Mucosa of descending colon (tissue), 3 donors: ENCODE results near the gene SECISBP2. TPM values are rescaled to one million over a fixed set of nuclear protein-coding genes. Genes with fewer than 3 reads are reported as not detected.

Experiments
- ATAC-seq: fragments of 200-7000 bp; cut with Tn5 transposase; one replicate; pipeline ENCODE4 v1.9.1; 2020; ENCODE audit warnings: mild to moderate bottlenecking, moderate library complexity
- DNase-seq, 3 donors: peaks; one replicate each; pipeline ENCODE4 v3.0.0-alpha.2; 2020
- H3K36me3 ChIP-seq: fragments of 200-600 bp; one replicate; pipeline ENCODE4 v1.8.0; 2021; ENCODE audit warnings: low read depth, mild to moderate bottlenecking
- H3K4me1 ChIP-seq: fragments of 200-600 bp; one replicate; pipeline ENCODE4 v1.8.0; 2021; ENCODE audit warnings: low read depth, mild to moderate bottlenecking
- H3K4me3 ChIP-seq: fragments of 200-600 bp; one replicate; pipeline ENCODE4 v1.8.0; 2021; ENCODE audit warnings: mild to moderate bottlenecking
- H3K9me3 ChIP-seq: fragments of 200-600 bp; one replicate; pipeline ENCODE4 v1.8.0; 2021; ENCODE audit warnings: mild to moderate bottlenecking
- intact Hi-C, 2 donors: fragments of 100-400 bp; cut with DNase I in 1 of 2; cut with micrococcal nuclease in 1 of 2; formaldehyde crosslinking; loops; one replicate each; pipeline versions ENCODE4 v1.11.0 to v1.11.1; 2022; cut with DNase I, micrococcal nuclease
- total RNA-seq, 3 donors: library from RNA; stranded (reverse); fragmentation: NEBNext Ultra II Directional in 2 of 3; extraction: Animal tissue kit (Norgen Biotek cat#: 25700) in 2 of 3; gene quantifications; one replicate each; pipeline versions ENCODE4 v1.2.1 to v1.2.4, GENCODE V29; 2021 to 2023
- TF ChIP-seq, protein P1 (sequence below): fragments of 200-600 bp; IDR thresholded peaks from one replicate; pipeline ENCODE4 v1.8.0; 2022; ENCODE audit warnings: antibody characterized with exemption, mild to moderate bottlenecking
- donor health status: DM: no; HTN: no; CAD: no; lungs with moderate emphysema.
- donor health status: DM: no; HTN: no; CAD: no.
- donor health status: DM: no; HTN: yes; CAD: no.

Gene SECISBP2
- total RNA-seq, 3 donors from 2014 or later, result 49.4 to 68.0 (median 50.2) TPM

DNA sequence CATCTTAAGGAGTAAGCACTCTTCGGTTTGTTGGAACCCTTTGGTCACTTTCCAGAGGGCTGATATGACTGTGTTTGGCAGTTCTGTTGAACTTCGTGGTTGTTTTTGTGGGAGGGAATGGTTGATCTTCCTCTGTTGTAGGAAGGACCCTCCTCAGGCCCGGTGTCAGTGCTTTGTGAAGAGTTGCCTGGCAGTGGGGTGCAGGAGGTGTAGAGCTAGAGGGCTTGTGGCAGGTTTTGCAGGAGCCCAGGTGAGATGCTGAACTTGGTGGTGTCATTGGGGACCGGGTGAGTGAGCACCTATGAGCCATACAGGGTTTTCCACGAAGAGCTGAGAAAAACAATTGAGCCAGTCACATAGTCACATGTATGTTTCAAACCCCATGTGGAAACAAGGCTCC lies 27.2 kb downstream of the SECISBP2 start:
- peaks cover 3% of the 10 kb centered on the region for H3K36me3 ChIP-seq
- TF ChIP-seq, protein P1, sequence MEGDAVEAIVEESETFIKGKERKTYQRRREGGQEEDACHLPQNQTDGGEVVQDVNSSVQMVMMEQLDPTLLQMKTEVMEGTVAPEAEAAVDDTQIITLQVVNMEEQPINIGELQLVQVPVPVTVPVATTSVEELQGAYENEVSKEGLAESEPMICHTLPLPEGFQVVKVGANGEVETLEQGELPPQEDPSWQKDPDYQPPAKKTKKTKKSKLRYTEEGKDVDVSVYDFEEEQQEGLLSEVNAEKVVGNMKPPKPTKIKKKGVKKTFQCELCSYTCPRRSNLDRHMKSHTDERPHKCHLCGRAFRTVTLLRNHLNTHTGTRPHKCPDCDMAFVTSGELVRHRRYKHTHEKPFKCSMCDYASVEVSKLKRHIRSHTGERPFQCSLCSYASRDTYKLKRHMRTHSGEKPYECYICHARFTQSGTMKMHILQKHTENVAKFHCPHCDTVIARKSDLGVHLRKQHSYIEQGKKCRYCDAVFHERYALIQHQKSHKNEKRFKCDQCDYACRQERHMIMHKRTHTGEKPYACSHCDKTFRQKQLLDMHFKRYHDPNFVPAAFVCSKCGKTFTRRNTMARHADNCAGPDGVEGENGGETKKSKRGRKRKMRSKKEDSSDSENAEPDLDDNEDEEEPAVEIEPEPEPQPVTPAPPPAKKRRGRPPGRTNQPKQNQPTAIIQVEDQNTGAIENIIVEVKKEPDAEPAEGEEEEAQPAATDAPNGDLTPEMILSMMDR, result no peak
- intact Hi-C loops, result no loop called here
- DNase-seq, result no peak
- no peak overlapping the region for H3K4me3 ChIP-seq
- no peaks in the 10 kb centered on the region for H3K9me3 ChIP-seq
- ATAC-seq, result no peak
- no peaks in the 10 kb centered on the region for H3K4me1 ChIP-seq

DNA sequence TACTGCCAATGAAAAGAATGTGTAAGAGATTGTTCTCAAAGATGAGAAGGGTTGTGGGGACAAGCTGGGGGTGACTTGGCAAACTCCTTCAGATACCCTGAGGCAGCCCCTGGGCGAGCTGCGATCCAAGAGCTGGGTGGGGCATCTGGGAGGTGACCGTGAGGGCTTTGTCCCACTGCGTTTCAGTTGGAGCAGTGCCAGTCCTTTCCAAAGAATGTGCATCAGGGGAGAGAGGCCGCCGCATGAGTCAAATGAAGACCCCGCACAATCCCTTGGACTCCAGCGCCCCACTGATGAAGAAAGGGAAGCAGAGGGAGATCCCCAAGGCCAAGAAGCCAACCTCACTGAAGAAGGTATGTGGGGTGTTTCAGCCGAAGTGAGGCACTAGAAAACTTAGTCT lies 28.4 kb downstream of the SECISBP2 start:
- ATAC-seq (no peak), DNase-seq (no peak)
- TF ChIP-seq, protein P1, result no peak
- H3K4me3 ChIP-seq, result no peak overlapping the region
- H3K4me1 ChIP-seq, result no peaks in the 10 kb centered on the region
- intact Hi-C loops, result no loop called here
- H3K9me3 ChIP-seq, result no peaks in the 10 kb centered on the region
- H3K36me3 ChIP-seq, result peaks cover 6% of the 10 kb centered on the region

DNA sequence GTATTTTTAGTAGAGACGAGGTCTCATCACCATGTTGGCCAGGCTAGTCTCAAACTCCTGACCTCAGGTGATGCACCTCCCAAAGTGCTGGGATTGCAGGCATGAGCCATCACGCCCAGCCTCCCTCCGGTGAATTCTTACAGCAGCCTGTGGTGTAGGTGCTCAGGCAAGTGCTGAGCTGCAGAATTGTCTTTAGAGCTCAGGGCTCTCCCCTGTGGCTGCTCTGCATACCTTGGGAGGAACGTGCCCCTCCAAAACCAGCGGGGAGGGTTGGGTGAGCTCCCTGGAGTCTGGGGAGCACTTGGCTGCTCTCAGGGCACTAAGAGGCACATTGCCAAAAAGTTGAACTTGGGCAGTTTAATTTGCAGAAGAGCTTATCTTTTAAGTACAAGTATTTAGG lies 29.4 kb downstream of the SECISBP2 start:
- Histone ChIP-seq H3K4me1 (no peaks in the 10 kb centered on the region), H3K36me3 (peaks cover 6% of the 10 kb centered on the region), H3K9me3 (no peaks in the 10 kb centered on the region), H3K4me3 (no peak overlapping the region)
- intact Hi-C loops, result no loop called here
- no peak for ATAC-seq
- TF ChIP-seq, protein P1, result no peak
- no peak for DNase-seq

DNA sequence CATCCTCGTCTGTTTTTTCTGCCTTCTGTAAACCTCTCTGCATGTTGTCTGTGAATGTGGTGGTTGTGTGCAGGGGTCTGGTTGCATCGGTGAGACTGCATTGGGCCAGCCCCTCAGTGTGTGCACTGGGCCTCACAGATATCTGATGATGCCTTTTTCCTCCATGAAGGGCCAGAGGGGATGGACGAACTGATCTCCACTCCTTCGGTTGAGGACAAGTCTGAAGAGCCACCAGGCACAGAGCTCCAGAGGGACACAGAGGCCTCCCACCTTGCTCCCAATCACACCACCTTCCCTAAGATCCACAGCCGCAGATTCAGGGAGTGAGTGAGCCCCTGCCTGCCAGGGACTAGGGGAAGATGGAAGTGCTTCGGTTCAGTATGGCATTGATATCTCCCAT lies 31.3 kb downstream of the SECISBP2 start:
- intact Hi-C loops, result no loop called here
- ATAC-seq, result no peak
- TF ChIP-seq, protein P1, result no peak
- DNase-seq, result no peak
- Histone ChIP-seq H3K4me1 (no peaks in the 10 kb centered on the region), H3K4me3 (no peak overlapping the region), H3K9me3 (no peaks in the 10 kb centered on the region), H3K36me3 (peaks cover 6% of the 10 kb centered on the region)

DNA sequence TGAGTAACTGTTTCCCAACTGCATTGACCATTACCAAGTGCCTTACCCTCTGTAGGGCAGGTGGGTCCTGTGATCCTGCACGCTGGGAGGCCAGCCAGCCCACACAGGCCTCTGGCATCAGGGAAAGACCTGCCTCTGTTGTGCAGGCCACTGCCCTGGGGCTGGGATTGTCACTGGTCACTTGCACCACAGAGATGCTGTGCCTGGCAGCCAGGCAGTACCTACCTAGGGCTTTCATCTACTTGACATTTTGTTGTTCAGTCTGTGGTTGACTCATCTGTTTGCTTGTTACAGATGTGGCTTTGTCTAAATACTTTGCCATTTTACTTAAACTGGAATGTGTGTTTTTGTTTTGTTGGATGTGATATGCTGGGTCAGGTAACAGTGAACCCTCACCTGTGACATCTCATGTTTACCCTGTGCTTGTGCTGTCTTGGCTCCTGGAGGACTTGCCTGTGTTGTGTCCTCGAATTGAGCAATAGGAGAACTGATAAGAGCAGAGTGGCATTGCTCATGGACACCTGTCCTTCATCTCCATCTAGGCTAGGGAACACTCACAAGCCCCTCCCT lies 32.8 kb downstream of the SECISBP2 start:
- Histone ChIP-seq H3K9me3 (no peaks in the 10 kb centered on the region), H3K4me3 (no peak overlapping the region), H3K36me3 (peaks cover 6% of the 10 kb centered on the region), H3K4me1 (no peaks in the 10 kb centered on the region)
- DNase-seq (no peak), ATAC-seq (no peak)
- TF ChIP-seq, protein P1, result no peak
- intact Hi-C loops, result no loop called here
